Liver (tissue), 3 donors: ENCODE results near the gene CRISPLD2.

Experiments used
- EGR1 ChIP-seq, 2 donors: IDR thresholded peaks; 2 replicates each; pipeline ENCODE4 v1.6.1; 2016 to 2018; ENCODE audit warnings: antibody characterized with exemption in 2 of 2, low read depth in 2 of 2
- FOXA1 ChIP-seq: IDR thresholded peaks from 2 replicates; pipeline ENCODE4 v1.6.1; 2016; ENCODE audit warnings: antibody characterized with exemption
- GABPA ChIP-seq, 2 donors: IDR thresholded peaks in 1 of 2; conservative IDR thresholded peaks in 1 of 2; 2 replicates each; pipeline ENCODE4 v1.6.1; 2016; ENCODE audit warnings: antibody characterized with exemption in 2 of 2, mild to moderate bottlenecking in 1 of 2, moderate library complexity in 1 of 2
- TAF1 ChIP-seq: conservative IDR thresholded peaks from 2 replicates; pipeline ENCODE4 v1.6.1; 2016; ENCODE audit warnings: antibody characterized with exemption, mild to moderate bottlenecking
- YY1 ChIP-seq: IDR thresholded peaks from 2 replicates; pipeline ENCODE4 v1.6.1; 2016; ENCODE audit warnings: antibody characterized with exemption, mild to moderate bottlenecking
- TF ChIP-seq, protein P1 (sequence below): fragments of 150-350 bp; IDR thresholded peaks from 2 replicates; pipeline ENCODE4 v1.5.1; 2017; ENCODE audit warnings: improper control_type of control experiment, low read depth, low read length; ENCODE audit not compliant: missing input control
- TF ChIP-seq, protein P2 (sequence below): IDR thresholded peaks from 2 replicates; pipeline ENCODE4 v1.6.1; 2016; ENCODE audit warnings: antibody characterized with exemption
- TF ChIP-seq, protein P3 (sequence below): IDR thresholded peaks from 2 replicates; pipeline ENCODE4 v1.6.1; 2016; ENCODE audit warnings: antibody characterized with exemption
- TF ChIP-seq, protein P4 (sequence below): IDR thresholded peaks from 2 replicates; pipeline ENCODE4 v1.6.1; 2016; ENCODE audit warnings: antibody characterized with exemption, mild to moderate bottlenecking
- donor health status: healthy.
- donor health status: healthy.

DNA sequence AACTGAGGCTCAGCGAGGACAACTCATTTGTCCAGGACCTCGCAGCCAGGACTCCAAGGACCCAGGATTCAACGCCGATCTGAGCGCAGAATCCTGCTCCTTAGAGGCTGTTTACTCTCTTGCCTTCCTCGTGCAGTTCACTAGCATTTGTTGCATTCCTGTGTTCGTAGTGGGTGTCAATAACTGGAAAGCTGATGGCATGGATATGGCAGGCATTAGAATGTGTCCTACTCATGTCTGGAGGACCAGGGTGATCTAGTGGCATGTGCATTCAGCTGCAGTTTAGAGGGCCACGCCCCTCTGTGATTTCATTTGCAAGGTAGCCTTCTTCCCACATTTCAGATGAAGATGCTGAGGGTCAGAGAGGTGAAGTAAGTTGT, 510 bp downstream of the CRISPLD2 start:
- TF ChIP-seq, protein P1, sequence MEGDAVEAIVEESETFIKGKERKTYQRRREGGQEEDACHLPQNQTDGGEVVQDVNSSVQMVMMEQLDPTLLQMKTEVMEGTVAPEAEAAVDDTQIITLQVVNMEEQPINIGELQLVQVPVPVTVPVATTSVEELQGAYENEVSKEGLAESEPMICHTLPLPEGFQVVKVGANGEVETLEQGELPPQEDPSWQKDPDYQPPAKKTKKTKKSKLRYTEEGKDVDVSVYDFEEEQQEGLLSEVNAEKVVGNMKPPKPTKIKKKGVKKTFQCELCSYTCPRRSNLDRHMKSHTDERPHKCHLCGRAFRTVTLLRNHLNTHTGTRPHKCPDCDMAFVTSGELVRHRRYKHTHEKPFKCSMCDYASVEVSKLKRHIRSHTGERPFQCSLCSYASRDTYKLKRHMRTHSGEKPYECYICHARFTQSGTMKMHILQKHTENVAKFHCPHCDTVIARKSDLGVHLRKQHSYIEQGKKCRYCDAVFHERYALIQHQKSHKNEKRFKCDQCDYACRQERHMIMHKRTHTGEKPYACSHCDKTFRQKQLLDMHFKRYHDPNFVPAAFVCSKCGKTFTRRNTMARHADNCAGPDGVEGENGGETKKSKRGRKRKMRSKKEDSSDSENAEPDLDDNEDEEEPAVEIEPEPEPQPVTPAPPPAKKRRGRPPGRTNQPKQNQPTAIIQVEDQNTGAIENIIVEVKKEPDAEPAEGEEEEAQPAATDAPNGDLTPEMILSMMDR = no peak
- TF ChIP-seq, protein P2, sequence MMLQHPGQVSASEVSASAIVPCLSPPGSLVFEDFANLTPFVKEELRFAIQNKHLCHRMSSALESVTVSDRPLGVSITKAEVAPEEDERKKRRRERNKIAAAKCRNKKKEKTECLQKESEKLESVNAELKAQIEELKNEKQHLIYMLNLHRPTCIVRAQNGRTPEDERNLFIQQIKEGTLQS = no peak
- TF ChIP-seq YY1 (no peak), TAF1 (no peak), GABPA (IDR thresholded peaks at IDR 0.05 in 1 of 2, conservative IDR thresholded peaks at IDR 0.05 in 1 of 2) (no peak), FOXA1 (no peak), EGR1 (IDR thresholded peaks at IDR 0.05; ENCODE audit: low read depth in 2 of 2) (no peak)
- TF ChIP-seq, protein P3, sequence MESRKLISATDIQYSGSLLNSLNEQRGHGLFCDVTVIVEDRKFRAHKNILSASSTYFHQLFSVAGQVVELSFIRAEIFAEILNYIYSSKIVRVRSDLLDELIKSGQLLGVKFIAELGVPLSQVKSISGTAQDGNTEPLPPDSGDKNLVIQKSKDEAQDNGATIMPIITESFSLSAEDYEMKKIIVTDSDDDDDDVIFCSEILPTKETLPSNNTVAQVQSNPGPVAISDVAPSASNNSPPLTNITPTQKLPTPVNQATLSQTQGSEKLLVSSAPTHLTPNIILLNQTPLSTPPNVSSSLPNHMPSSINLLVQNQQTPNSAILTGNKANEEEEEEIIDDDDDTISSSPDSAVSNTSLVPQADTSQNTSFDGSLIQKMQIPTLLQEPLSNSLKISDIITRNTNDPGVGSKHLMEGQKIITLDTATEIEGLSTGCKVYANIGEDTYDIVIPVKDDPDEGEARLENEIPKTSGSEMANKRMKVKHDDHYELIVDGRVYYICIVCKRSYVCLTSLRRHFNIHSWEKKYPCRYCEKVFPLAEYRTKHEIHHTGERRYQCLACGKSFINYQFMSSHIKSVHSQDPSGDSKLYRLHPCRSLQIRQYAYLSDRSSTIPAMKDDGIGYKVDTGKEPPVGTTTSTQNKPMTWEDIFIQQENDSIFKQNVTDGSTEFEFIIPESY = no peak
- TF ChIP-seq, protein P4, sequence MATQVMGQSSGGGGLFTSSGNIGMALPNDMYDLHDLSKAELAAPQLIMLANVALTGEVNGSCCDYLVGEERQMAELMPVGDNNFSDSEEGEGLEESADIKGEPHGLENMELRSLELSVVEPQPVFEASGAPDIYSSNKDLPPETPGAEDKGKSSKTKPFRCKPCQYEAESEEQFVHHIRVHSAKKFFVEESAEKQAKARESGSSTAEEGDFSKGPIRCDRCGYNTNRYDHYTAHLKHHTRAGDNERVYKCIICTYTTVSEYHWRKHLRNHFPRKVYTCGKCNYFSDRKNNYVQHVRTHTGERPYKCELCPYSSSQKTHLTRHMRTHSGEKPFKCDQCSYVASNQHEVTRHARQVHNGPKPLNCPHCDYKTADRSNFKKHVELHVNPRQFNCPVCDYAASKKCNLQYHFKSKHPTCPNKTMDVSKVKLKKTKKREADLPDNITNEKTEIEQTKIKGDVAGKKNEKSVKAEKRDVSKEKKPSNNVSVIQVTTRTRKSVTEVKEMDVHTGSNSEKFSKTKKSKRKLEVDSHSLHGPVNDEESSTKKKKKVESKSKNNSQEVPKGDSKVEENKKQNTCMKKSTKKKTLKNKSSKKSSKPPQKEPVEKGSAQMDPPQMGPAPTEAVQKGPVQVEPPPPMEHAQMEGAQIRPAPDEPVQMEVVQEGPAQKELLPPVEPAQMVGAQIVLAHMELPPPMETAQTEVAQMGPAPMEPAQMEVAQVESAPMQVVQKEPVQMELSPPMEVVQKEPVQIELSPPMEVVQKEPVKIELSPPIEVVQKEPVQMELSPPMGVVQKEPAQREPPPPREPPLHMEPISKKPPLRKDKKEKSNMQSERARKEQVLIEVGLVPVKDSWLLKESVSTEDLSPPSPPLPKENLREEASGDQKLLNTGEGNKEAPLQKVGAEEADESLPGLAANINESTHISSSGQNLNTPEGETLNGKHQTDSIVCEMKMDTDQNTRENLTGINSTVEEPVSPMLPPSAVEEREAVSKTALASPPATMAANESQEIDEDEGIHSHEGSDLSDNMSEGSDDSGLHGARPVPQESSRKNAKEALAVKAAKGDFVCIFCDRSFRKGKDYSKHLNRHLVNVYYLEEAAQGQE = no peak
